Pons (tissue), 1 donor: ENCODE measurements around the gene THOC1.

Source experiments
- DNase-seq: peaks from one replicate; pipeline ENCODE4 v3.0.0-alpha.2; 2016; ENCODE audit warnings: low spot score

THOC1 gene

GRCh38 chr18:213505-213904 is 54.3 kb downstream of the THOC1 start:
- DNase-seq = no peak

GRCh38 chr18:212780-213179 is 55.1 kb downstream of the THOC1 start:
- no peak for DNase-seq

- DNase-seq = no peak
Measured at GRCh38 chr18:211582-211981, 56.3 kb downstream of the THOC1 start.

DNA sequence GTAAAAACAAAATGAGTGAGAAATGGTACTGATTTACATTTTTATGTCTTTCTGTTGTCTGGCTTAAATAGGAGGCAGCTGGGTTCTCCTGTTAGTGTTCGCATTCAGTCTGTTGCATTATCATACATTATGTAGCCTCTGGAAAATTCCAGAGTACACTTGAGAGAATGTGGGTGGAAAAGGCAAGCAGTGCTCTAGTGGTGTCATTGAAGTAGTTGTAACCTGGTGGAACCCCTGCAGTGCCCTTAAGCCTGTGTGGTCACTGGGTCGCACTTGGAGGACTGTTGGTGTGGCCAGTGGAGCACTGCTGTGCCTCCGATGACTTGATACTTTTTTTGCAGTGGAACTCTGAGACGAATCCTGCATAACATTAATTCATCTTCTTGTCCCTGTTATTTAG is 57.1 kb downstream of the THOC1 start:
- DNase-seq = no peak

DNA sequence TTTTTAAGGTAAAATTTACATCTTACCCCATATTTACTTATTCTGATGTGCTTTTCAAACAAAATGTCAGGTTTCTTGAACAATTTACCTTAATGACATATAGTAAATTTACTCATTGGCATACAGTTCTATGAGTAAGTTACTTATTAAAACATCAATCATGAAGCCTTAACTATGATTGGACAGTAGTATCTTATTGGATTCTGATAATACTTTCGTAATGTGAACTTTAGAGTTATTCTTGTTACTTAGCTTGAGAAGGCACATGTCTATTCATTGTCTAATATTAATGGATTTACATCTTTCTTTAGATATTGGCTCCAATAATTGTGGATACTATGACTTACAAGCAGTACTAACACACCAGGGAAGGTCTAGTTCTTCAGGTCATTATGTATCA is 57.8 kb downstream of the THOC1 start:
- no peak for DNase-seq

DNA sequence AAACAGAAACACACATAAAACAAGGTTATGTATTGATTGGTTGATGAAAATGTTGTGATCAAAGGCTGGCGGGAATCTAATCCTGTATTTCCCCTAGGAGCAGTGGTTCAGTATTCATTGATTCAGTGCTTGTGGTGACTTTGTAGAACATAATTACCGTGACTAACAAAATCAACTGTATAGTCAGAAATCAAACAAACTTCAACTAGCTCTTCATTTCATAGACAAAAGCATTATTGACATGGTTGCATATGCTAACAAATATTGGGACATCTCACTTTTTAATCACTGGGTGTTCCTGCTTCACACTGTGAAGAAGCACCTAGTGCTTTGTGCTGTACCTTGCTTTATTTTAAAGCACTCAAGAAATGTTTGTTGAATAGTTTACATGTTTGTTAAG is 68.1 kb downstream of the THOC1 start:
- DNase-seq = no peak

DNA sequence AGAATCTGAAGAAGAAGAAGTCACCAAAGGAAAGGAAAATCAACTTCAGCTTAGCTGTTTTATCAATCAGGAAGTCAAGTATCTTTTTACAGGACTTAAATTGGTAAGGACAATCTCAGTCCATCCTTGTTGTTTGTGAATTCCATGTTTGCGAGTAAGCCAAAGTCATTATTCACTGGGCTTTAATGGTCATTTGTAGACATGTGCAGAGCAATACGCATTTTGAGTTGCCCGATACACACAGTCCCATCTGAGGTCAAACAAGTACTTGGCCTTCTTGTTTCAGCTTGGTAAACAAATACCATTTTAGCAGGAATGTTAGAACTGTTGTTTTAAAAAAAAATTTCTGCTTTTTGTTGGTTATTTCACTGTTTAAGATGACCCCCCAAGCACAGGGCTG is 68.6 kb downstream of the THOC1 start:
- no peak for DNase-seq

GRCh38 chr18:195651-196050 is 72.2 kb downstream of the THOC1 start:
- DNase-seq = peak; percentile 91

GRCh38 chr18:192801-193200 is 75.0 kb downstream of the THOC1 start:
- no peak for DNase-seq

GRCh38 chr18:191725-192124 is 76.1 kb downstream of the THOC1 start:
- no peak for DNase-seq

DNA sequence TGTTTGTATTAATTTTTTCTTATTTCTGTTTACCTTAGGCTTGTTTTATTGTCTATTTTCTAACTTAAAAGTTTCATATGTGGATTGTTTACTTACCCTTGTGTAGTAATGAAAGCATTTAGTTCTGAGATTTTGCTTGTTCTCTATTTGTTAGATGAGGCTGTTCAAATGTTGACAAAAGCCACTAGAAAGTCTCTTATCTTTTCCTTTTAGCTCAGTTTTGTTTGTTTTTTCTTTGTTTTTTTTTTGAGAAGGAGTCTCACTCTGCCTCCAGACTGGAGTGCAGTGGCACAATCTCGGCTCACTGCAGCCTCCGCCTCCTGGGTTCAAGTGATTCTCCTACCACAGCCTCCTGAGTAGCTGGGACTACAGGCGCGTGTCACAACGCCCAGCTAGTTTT is 78.6 kb downstream of the THOC1 start:
- DNase-seq = no peak

DNA sequence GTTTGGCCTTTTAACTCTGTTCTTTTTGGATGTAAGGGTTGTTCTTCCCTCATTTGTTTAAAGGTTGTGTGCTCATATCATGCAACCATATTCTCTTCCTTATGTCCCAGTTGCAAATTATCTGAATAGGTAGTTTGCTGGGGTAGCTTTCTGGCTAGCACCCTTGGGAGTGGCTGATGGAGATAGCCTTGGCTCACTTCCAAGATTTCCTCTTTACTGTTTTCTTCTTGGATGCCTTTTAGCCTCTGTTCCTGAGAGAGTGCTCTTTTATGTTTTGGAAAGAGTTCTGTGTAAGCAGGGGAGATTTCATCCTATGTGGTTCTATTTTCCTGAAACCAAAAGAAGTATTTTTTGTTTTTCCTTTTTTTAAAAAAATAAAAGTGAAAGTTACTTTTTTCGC is 84.1 kb downstream of the THOC1 start:
- no peak for DNase-seq

DNA sequence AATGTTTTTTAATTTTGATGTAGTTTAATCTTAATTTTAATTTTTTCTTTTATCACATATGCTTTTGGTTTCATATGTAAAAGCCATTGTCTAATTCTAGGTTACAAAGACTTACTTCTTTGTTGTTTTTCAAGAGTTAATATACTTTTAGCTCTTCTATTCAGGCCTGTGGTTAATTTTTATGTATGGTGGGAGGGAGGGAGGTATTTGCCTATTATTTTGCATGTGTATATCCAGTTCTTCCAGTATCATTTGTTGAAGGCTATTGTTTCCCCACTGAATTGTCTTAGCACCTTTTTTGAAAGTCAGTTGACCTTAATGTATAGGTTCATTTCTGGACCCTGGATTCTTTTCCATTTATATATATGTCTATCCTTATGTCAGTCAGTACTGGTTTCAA is 86.1 kb downstream of the THOC1 start:
- no peak for DNase-seq

DNA sequence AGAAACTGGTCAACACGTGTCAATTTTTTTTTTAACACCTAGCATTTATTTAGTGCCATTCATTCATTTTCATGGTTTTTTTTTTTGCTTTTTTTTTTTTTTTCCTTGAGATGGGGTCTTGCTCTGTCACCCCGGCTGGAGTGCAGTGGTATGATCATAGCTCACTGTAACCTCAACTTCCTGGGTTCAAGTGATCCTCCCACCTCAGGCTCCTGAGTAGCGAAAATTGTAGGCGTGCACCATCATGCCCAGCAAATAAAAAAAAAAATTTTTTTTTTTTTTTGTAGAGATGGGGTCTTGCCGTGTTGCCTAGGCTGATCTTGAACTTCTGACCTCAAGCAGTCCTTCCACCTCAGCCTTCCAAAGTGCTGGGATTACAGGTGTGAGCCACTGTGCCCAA is 88.3 kb downstream of the THOC1 start:
- DNase-seq = no peak

DNA sequence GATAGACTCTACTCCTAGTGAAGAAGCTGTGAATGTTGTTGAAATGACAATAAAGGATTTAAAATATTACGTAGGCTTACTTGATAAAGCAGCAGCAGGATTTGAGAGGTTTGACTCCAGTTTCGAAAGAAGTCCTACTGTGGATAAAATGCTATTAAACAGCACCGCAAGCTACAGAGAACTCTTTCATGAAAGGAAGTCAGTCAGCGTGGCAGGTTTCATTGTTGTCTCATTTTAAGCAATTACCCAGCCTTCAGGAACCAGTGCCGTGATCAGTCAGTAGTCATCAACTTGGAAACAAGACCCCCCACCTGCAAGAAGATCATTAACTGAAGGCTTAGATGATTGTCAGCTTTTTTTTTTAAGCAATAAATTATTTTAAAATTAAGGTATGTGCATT is 95.5 kb downstream of the THOC1 start:
- no peak for DNase-seq
